Body of pancreas (tissue), 4 donors: ENCODE results near the gene ZC3H4. TPM values are rescaled to one million over a fixed set of nuclear protein-coding genes. Genes with fewer than 3 reads are reported as not detected.

ENCODE experiments used
- ATAC-seq: fragments of 150-250 bp; one replicate; pipeline ENCODE4 v1.9.1; 2016
- DNase-seq, 4 donors: peaks; one replicate each; pipeline ENCODE4 v3.0.0-alpha.2; 2019
- H3K27ac ChIP-seq, 4 donors: fragments of 200-600 bp; sonication (generic); 1 replicate in 3 of 4; 2 replicates in 1 of 4; pipeline versions ENCODE4 v1.5.1 to v1.6.1; 2016 to 2019; ENCODE audit warnings: mild to moderate bottlenecking in 1 of 4, mixed read lengths in 1 of 4, moderate library complexity in 1 of 4
- H3K27me3 ChIP-seq, 2 donors: fragments of 200-600 bp; sonication (generic); one replicate each; pipeline ENCODE4 v1.6.0; 2016; ENCODE audit warnings: mild to moderate bottlenecking in 1 of 2
- H3K36me3 ChIP-seq, 2 donors: fragments of 200-600 bp; sonication (generic); replicated peaks in 1 of 2; 2 replicates each; pipeline ENCODE4 v1.5.1; 2016; ENCODE audit warnings: low read depth in 2 of 2; ENCODE audit not compliant: insufficient read depth in 1 of 2
- H3K4me1 ChIP-seq: fragments of 200-600 bp; sonication (generic); one replicate; pipeline ENCODE4 v1.6.0; 2016
- H3K4me3 ChIP-seq, 2 donors: fragments of 200-600 bp; sonication (generic); 1 replicate in 1 of 2; 2 replicates in 1 of 2; pipeline ENCODE4 v1.5.1; 2016 to 2019
- H3K9me3 ChIP-seq, 3 donors: fragments of 200-600 bp; sonication (generic); 1 replicate in 2 of 3; 2 replicates in 1 of 3; pipeline ENCODE4 v1.5.1; 2016
- CTCF ChIP-seq, 7 experiments: fragments of 450-650 bp in 4 of 7; fragments of 200-600 bp in 3 of 7; sonication (generic) in 3 of 7; IDR thresholded peaks; one replicate each; pipeline ENCODE4 v1.5.1; 2016 to 2019; ENCODE audit warnings: antibody characterized with exemption in 7 of 7
- POLR2A ChIP-seq, 3 donors: fragments of 450-650 bp; IDR thresholded peaks; one replicate each; pipeline ENCODE4 v1.6.1; 2016; ENCODE audit warnings: antibody characterized with exemption in 3 of 3, mild to moderate bottlenecking in 2 of 3
- WGBS, 2 donors: methylation state at CpG; one replicate each; pipeline ENCODE4 v1.1.5; 2017; 5-methylcytosine and 5-hydroxymethylcytosine counted together
- intact Hi-C: fragments of 100-400 bp; cut with DNase I; formaldehyde crosslinking; loops from one replicate; pipeline ENCODE4 v1.15.1; 2023
- total RNA-seq, 2 donors: library from RNA; depleted of rRNA; stranded (reverse); fragments of >200 nt; gene quantifications; one replicate each; pipeline ENCODE4 v1.1.0, GENCODE V29; 2016

The ZC3H4 gene
- total RNA-seq, 2 donors from 2014 or later: 18.9 to 34.3 TPM

GRCh38 chr19:47071731-47072130 is 41.8 kb downstream of the ZC3H4 start:
- H3K36me3 ChIP-seq: peaks cover 12 to 25% of the 10 kb centered on the region in 2 donors
- no peak overlapping the region for H3K4me3 ChIP-seq
- WGBS, 2 donors: 93 to 94% methylated on average over 3 to 8 of the region's 12 CpGs
- no peaks in the 10 kb centered on the region for H3K9me3 ChIP-seq
- ATAC-seq (no peak), DNase-seq (no peak)
- TF ChIP-seq CTCF (IDR thresholded peaks at IDR 0.05): no peak
- TF ChIP-seq POLR2A (IDR thresholded peaks at IDR 0.05): no peak
- intact Hi-C loops: no loop called here
- no peaks in the 10 kb centered on the region for H3K27me3 ChIP-seq
- H3K4me1 ChIP-seq: no peaks in the 10 kb centered on the region
- no peak overlapping the region for H3K27ac ChIP-seq

GRCh38 chr19:47070756-47071155 is 42.8 kb downstream of the ZC3H4 start:
- H3K36me3 ChIP-seq: peaks cover 13 to 30% of the 10 kb centered on the region in 2 donors
- WGBS, 2 donors: 88 to 89% methylated on average over 17 to 18 of the region's 18 CpGs
- intact Hi-C loops: no loop called here
- no peaks in the 10 kb centered on the region for H3K27me3 ChIP-seq
- no peak overlapping the region for H3K4me3 ChIP-seq
- no peak overlapping the region for H3K27ac ChIP-seq
- H3K4me1 ChIP-seq: no peaks in the 10 kb centered on the region
- DNase-seq (no peak), ATAC-seq (no peak)
- no peaks in the 10 kb centered on the region for H3K9me3 ChIP-seq
- TF ChIP-seq CTCF (IDR thresholded peaks at IDR 0.05) (no peak), POLR2A (IDR thresholded peaks at IDR 0.05) (no peak)

- intact Hi-C loops: no loop called here
- no peak overlapping the region for H3K4me3 ChIP-seq
- H3K27ac ChIP-seq: no peak overlapping the region
- no peaks in the 10 kb centered on the region for H3K27me3 ChIP-seq
- TF ChIP-seq POLR2A (IDR thresholded peaks at IDR 0.05) (no peak), CTCF (IDR thresholded peaks at IDR 0.05) (no peak)
- peaks cover 13 to 27% of the 10 kb centered on the region in 2 donors for H3K36me3 ChIP-seq
- no peaks in the 10 kb centered on the region for H3K9me3 ChIP-seq
- 88% methylated on average over 12 to 15 of the region's 15 CpGs for WGBS, 2 donors
- DNase-seq: no peak
- ATAC-seq: no peak
- H3K4me1 ChIP-seq: no peaks in the 10 kb centered on the region
Observed at GRCh38 chr19:47069795-47070194, 43.8 kb downstream of the ZC3H4 start.

- DNase-seq (no peak), ATAC-seq (no peak)
- 88 to 91% methylated on average over 9 to 18 of the region's 18 CpGs for WGBS, 2 donors
- Histone ChIP-seq H3K27ac (no peak overlapping the region), H3K9me3 (no peaks in the 10 kb centered on the region), H3K36me3 (peaks cover 13 to 27% of the 10 kb centered on the region in 2 donors), H3K4me3 (no peak overlapping the region), H3K4me1 (no peaks in the 10 kb centered on the region), H3K27me3 (no peaks in the 10 kb centered on the region)
- intact Hi-C loops: no loop called here
- TF ChIP-seq POLR2A (IDR thresholded peaks at IDR 0.05) (no peak), CTCF (IDR thresholded peaks at IDR 0.05) (no peak)
Observed at GRCh38 chr19:47068876-47069406, 44.6 kb downstream of the ZC3H4 start.

GRCh38 chr19:47068246-47068645 is 45.3 kb downstream of the ZC3H4 start:
- TF ChIP-seq POLR2A (IDR thresholded peaks at IDR 0.05) (no peak), CTCF (IDR thresholded peaks at IDR 0.05) (no peak)
- no peak overlapping the region for H3K27ac ChIP-seq
- no peaks in the 10 kb centered on the region for H3K27me3 ChIP-seq
- peaks cover 13 to 27% of the 10 kb centered on the region in 2 donors for H3K36me3 ChIP-seq
- intact Hi-C loops: no loop called here
- 90 to 100% methylated on average over 1 to 8 of the region's 8 CpGs for WGBS, 2 donors
- ATAC-seq: no peak
- DNase-seq: no peak
- no peak overlapping the region for H3K4me3 ChIP-seq
- no peaks in the 10 kb centered on the region for H3K9me3 ChIP-seq
- no peaks in the 10 kb centered on the region for H3K4me1 ChIP-seq
